Mucosa of gallbladder (tissue), 1 donor: ENCODE results near the gene MAU2. TPM values are rescaled to one million over a fixed set of nuclear protein-coding genes. Genes with fewer than 3 reads are reported as not detected.

Experiments
- DNase-seq: peaks from one replicate; pipeline ENCODE4 v3.0.0-alpha.2; 2020; ENCODE audit warnings: low spot score
- total RNA-seq: library from RNA; stranded (reverse); gene quantifications from one replicate; pipeline ENCODE4 v1.2.1, GENCODE V29; 2021
- donor health status: DM: no; HTN: no; CAD: no.

The MAU2 gene, protein sequence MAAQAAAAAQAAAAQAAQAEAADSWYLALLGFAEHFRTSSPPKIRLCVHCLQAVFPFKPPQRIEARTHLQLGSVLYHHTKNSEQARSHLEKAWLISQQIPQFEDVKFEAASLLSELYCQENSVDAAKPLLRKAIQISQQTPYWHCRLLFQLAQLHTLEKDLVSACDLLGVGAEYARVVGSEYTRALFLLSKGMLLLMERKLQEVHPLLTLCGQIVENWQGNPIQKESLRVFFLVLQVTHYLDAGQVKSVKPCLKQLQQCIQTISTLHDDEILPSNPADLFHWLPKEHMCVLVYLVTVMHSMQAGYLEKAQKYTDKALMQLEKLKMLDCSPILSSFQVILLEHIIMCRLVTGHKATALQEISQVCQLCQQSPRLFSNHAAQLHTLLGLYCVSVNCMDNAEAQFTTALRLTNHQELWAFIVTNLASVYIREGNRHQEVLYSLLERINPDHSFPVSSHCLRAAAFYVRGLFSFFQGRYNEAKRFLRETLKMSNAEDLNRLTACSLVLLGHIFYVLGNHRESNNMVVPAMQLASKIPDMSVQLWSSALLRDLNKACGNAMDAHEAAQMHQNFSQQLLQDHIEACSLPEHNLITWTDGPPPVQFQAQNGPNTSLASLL
- 70.1 TPM for total RNA-seq

DNA sequence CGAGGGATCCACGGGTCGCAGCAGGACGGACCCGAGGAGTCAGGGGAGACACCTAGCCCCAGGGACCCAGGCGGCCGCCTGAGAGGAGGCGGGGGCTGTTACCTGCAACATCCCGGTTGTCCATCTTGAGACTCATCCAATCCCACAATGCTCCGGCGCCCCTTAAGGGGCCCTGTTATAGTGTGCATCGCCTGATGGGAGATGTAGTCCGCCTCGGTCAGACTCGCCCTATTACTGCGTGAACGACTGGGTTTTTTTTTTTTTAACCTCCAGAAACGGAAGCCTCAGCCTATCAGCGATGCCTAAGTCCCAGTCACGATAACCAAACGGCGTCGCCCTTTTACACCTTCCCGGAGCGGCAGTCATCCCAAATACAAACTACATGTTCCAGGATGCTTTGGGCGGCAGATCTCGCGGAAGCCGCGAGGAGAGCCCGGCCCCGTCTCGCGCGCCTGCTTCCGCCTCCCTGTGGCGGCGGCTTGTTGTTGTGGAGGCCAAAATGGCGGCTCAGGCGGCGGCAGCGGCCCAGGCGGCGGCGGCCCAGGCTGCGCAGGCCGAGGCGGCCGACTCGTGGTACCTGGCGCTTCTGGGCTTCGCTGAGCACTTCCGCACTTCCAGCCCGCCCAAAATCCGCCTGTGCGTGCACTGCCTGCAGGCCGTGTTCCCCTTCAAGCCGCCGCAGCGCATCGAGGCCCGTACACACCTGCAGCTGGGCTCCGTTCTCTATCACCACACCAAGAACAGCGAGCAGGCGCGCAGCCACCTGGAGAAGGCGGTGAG lies at the start of gene MAU2, which contains the start of gene SUGP1:
Gene MAU2, plus strand, starts transcription at position 469 of the 780 bp plus-strand sequence. Its CDS starts 31 bp downstream, at position 500.
Gene SUGP1, minus strand, starts transcription at position 149 of the 780 bp plus-strand sequence. Its CDS starts 13 bp downstream, at position 136.
- peak; percentile 92 for DNase-seq

DNA sequence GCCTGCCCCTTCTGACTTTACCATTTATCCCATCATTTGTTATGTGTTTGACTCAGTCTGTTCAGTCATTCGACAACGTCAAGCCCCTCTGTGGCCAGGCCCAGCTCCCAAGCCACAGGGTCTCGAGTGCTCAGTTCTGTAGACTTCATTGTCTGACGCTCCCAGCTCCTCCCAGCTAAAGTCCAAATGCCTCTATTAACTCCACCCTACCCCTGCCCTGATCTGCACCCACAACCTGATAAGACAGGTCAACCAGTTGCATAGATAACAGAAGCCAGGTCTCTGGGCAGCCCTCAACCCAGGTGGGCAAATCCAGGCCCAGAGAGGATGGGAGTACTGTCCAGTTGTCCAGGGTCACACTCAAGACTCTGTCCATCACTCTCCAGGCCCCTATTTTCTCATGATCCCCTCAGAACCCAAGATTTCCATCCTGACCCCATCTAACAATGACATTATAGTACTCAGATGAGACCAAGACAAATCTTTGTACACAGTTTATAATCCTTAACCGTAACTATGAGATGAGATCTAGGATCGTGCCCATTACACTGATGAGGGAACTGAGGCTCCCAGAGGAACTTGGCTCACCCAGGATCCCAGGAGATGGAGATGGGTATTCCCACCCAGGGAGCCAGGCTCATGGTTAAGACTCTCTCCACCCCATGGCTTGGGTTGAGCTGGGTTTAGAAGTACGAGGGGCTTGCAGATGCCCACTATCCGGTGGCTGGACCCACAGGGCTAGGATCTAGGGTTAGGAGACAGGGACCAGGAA lies 48.6 kb upstream of the MAU2 start:
- DNase-seq, result no peak

DNA sequence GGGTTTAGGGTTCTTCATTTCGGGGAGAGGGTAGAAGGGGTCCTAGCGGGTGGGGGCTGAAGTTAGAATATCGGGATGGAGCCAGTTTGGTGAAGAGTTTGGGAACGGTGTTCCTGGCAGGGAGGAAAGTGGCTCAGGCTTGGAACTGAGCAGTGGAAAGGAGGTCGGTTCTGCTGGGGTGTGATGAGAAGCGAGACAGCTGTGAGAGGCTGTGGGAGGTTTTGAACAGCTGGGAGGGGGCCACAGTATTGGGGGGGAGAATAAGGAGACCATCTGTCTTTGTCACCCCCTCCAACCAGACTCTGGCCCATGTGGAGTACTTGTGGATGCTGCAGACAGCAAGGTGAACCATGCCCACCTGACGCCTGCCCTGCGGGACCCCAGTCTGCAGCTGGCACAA lies 46.5 kb upstream of the MAU2 start:
- DNase-seq, result no peak

DNA sequence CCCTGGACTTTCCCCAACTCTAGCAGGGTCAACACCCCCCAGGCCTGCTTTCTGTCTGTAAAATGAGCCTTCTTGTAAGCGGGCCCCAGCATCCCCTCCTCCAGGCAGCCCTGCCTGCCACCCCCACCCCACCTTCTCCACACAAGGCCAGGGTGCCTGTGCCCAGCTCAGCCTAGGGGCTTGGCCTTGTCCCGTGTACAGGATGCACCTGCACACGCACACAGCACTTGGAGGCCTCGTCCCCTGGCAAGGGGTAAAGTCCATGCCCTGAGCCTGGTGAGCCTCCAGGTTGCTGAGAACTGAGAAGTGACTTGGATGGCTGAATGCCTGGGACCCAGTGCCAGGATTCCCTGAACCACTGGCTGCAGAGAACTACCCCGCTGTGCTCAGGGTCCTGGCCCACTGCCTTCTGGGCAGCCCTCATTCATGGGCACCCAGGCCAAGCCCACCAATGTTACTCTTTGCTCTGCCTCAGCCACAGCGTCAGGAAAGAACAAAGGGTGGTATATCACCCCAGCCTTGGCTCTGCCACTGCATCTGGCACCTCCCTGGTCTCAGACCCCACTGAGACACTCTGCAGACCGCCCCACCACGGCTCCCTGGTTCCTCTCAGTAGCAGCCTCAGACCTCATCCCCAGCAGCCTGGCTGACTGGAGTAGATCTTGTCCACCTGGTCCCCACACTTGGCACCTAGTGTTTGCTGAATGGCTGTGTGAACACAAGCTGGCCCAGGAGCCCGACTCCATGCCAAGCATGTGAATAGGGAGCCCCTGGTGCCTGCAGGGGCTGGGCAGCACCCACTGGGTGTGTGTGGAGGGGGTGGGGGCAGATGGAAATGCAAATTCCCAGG lies 45.7 kb upstream of the MAU2 start:
- DNase-seq, result no peak

DNA sequence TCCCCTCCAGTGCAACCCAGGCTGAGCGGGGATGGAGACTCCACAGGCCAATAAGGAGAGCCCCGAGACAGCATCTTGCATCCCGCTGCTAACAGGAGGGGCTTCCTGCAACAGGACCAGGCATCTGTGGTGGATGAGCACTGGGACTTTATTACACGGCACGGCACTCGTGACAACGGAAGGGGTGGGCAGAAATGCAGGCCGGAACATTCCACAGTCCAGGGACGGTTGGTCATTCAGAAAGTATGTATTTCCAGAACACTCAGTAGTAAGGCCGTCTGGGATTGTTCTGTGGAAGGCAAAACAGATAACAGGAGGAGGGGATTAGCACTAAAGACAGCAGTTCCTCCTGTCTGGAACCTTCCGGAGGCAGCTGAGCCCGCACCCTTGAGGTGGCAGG lies 44.2 kb upstream of the MAU2 start:
- peak; percentile 27 for DNase-seq

DNA sequence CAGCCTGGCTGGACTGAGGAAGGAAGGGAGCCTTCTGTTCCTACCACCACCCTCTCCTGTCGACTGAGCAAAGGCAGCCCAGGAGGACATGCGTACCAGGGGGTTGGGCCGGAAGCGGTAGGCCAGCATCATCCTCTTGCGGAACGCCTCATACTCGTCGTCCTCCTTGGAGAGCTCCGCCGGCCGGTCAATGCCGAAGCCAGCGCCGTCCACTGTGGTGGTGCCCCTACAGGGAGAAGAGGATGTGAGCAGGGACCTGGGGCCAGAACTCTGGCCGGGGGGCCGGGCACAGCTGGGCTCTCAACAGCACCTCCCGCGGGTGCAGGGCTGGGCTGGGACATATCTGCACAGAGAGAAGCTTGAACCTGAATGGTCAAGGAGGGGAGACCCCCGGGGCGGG lies 43.8 kb upstream of the MAU2 start:
- DNase-seq, result no peak

DNA sequence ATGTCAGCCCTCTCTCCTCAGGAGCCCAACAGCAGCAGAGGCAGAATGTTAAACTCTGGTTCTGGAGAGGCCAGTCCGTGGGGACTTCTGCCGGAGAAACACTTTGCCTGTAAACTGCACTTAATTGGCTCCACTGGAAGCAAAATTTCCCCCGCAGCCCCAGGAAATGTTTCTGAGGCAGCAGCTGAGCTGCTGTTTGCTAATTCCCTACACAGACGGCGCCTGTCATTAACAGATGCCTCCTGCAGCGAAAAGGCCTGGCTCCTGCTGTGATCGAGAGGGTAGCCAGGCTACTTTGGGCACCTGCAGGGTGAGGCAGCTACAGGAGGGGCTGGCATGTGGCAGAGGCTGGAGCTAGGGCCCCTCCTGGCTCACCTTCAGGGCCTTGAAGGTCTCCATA lies 42.3 kb upstream of the MAU2 start:
- DNase-seq, result no peak

DNA sequence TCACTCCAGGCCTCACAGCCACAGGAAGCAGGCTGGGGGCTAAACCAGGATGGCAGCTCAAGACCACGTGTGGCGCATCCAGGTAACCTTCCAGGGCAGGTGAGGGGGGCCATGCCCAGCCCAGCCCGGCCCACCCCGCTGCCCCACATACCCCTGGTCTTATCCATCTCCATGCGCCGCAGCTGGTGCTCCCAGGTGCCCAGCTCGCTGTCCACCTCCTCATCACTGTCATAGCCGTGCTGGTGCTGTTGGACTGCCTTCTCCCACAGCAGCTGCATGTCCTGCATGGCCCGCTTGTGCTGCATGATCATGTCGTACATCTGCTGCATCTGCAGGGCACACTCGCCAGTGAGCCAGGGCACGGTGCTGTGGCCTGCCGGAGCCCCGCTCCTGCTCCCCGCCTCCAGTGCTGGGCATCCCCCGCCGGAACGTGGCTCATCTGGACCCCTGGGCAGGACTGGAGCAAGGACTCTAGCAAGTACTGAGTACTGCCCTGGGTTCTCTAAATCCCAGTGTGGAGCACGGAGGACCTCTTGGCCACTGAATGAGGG lies 41.5 kb upstream of the MAU2 start:
- DNase-seq, result no peak

DNA sequence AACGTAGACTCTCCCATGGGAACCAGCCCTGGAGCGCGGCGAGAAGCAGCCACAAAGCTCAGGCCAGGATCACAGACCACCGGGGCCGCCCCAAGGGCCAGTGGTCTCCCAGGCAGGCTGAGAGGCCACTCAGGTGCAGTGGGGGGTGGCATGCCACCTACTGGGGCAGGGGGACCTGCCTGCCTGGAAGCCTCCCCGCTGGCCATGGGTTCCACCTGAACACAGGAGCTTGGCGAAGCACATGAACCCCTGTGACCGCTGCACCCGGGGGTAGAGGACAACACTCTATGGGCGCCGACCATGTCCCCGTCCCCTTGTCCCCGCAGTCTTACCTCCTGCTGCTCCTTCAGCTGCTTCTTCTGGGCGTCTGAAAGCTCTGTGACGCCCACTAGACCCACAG lies 40.8 kb upstream of the MAU2 start:
- DNase-seq, result no peak

DNA sequence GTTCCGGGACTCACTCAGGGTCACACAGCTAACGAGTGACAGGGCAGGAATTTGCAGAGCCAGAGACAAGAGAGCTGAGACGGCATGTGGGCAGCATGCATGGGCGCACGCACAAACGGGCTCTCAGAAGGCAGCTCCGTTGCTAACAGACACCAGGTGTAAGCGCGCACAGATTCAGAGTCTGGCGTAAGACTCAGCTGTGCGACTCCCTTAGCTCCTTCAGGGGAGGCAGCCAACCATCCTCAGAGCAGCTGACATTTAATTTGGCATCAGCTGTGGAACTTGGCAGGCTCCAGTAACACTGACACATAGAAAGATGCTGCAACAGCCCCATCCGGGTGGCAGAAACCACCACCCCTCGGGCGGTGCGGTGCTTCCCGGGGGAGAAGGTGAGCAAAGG lies 40.1 kb upstream of the MAU2 start:
- no peak for DNase-seq

DNA sequence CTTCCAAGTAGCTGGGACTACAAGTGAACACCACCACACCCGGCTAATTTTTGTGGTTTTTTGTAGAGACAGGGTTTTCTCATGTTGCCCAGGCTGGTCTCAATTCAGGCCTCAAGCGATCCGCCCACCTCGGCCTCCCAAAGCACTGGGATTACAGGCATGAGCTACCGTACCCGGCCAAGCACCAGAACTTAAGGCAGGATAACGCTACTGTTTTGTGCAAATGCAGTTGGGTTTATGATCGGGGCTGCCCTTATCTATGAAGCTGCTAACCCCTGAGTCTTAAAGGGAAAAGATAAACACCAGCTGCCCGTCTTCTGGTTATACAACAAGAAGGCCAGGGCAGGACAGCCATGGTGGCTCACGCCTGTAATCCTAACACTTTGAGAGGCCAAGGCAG lies 34.9 kb upstream of the MAU2 start:
- no peak for DNase-seq

DNA sequence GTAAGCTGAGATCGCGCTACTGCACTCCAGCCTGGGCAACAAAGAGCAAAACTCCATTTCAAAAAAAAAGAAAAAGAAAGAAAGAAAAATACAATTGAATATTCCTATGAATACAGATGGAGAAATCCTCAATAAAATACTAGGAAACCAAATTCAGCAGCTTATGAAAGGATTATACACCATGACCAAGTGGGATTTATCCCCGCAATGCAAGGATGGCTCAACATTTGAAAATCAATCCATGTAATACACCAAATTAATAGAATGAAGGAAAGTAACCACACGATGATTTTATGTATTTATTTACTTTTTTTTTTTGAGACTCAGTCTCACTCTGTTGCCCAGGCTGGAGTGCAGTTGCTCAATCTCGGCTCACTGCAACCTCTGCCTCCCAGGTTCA lies 28.0 kb upstream of the MAU2 start:
- no peak for DNase-seq

DNA sequence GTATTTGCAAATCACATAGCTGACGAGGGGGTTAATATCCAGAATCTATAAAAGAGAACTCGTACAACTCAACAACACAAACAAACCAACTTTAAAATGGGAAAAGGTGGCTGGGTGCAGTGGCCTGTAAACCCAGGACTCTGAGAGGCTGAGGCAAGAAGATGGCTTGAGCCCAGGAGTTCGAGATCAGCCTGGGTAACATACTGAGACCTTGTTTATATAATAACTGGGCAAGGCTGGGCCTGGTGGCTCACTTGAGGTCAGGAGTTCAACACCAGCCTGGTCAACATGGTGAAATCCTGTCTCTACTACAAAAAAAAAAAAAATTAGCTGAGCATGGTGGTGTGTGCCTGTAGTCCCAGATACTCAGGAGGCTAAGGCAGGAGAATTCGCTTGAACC lies 25.7 kb upstream of the MAU2 start:
- no peak for DNase-seq

DNA sequence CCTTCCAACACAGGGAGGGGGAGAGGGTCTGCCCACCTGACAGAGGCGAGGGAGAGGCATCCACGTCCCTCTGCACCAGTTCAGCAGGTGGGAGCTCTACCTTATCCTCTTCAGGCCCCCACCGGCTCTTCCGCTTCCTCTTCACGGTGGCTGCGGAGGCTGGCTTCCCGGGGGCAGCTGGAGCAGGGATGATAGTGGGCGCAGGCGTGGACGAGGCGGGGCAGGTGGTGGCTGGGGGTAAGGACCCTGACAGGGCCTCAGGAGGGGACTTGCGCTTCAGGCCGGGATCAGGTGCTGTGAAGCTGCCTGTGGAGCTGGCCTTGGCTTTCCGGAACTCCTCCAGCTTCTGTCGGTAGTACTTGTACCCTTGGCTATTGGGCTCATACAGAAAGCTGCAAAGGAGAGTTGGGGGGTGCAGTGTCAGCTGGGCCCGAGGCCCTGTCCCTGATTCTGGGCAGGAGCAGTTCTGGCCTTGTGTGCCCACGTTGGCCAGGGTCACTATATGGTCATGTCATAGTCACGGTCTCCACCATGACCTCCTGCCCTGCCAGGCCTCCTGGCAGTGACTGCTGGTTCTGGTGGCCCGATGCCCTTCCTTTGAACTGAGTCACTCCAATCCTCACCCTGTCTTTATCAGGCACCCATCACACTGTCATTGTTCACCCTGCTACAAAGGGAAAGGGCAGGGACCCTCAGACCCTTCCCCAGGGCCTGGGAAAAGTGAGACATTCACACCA lies 23.5 kb upstream of the MAU2 start:
- no peak for DNase-seq

DNA sequence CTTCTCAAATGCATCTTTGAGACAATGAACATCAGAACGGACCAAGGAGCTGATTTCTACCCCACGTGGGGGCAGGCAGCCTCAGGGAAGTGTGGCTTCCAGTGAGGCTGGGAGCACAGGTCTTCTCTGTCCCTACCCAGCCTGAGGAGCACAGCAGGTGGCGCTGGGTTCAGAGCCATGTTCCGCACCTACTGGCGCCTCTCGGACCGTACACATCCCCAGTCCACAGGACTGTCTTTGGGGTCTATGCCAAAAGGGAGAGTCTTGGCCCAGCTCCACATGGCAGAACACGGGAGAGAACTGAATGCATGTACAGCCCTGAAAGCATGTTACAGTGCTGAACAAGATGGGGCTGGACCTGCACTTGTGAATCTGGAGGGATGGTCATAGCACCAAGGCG lies 22.9 kb upstream of the MAU2 start:
- DNase-seq, result no peak

DNA sequence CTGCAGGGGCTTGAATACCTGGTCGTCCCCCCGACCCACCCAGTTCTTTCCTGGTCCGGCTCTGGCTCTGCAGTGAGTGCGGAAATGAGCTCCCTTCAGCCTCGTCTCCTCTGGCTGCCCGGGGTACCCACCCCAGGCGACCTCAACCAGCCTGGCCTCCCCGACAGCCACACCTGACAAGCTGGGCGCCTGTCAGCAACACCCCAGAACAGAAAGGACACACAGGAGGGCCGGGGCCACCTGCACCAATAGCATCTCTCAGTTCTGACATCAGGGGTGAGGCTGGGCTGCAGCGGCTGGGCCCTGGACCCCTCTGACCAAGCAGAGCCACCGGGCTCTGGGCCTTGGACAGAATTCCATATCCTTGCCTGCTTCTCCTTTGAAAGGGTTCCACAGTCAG lies 20.0 kb upstream of the MAU2 start:
- no peak for DNase-seq

DNA sequence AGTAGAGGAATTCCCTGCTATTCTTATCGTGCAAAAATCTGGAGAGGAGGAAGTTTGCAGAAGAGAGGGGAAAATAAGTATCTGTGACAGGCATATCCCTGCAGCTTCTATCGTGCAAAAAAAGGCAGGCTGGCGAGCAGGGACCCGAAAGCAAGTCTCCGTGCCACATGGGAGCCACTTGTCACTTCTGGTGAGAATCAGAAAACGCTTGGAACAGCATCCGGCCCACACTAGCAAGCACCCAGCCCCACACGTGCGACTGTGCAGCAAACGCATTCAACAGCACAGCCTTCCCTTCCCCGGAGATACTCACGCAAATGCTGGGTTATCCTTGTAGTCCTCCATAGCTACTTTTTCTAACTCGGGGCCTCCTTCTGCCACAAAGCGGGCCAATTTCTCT lies 17.2 kb upstream of the MAU2 start:
- DNase-seq, result no peak

DNA sequence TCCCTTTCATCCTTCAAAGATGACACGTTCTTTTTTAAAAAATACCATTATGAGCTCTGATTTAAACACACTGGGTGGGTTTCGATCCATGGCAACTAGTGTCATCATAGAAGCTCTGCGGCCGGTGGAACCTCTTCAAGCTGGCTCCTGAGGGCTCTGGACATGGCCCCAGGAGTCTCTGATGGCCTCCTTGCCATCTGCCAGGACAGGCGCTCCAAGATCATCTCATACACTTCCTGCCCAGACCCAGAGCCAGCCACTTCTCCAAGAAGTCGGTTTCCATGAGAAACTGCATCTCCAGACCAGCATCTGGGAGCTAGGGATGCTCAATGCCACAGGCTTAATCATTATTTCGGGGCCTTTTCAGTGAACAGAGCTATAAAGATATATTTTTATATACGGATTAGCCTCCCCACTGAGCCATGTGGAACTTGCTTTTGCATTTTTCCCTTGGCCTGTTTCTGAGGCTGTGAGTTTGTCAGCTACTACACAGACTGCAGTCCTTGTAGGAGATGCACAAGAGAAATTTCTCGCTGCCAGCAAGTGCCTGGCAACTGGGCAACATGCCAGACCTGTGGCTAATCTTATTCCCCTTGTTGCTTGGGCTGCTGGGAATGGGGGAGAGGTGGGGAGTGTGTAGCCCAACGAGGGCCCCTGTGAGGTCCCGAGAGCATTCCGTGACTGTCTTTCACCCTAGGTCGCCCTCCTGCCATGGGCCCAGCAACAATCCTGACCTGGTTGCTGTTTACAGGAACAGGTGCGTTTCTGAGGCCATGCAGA lies 16.3 kb upstream of the MAU2 start:
- no peak for DNase-seq

DNA sequence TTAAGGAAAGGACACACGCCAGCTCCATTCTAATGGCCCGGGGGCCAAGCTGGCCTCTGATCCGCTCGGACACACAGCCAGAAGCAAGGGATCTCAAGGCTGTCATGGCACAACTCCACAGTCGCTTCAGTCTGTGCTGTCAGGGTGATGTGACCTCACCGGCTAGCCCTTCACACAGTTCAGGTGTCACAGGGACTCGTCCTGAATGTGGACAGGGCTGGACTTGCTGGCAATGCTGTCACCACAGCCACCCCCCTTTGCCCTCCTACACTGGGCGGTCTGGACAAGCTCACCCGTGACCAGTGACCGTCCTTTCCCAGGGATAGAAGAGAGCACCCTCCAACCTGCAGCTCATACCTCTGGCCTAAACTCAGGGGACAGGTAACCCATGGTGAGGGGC lies 15.6 kb upstream of the MAU2 start:
- DNase-seq, result no peak
